Heart left ventricle (tissue), 16 donors: ENCODE measurements around the gene USP47. TPM values are rescaled to one million over a fixed set of nuclear protein-coding genes. Genes with fewer than 3 reads are reported as not detected.

Source experiments
- ATAC-seq, 4 donors: fragments of 200-7000 bp; cut with Tn5 transposase; one replicate each; pipeline ENCODE4 v1.9.1; 2020 to 2022; ENCODE audit warnings: moderate library complexity in 4 of 4, mild to moderate bottlenecking in 3 of 4, moderate number of reproducible peaks in 1 of 4
- DNase-seq, 5 donors: peaks; one replicate each; pipeline ENCODE4 v3.0.0-alpha.2; 2020
- H3K27ac ChIP-seq, 12 donors: fragments of 200-600 bp; sonication (generic) in 4 of 12; one replicate each; pipeline versions ENCODE4 v1.5.0 to v1.8.0; 2016 to 2022; ENCODE audit warnings: mild to moderate bottlenecking in 2 of 12
- H3K27me3 ChIP-seq, 9 donors: fragments of 200-600 bp; sonication (generic) in 2 of 9; one replicate each; pipeline versions ENCODE4 v1.5.1 to v1.8.0; 2016 to 2022; ENCODE audit warnings: mild to moderate bottlenecking in 3 of 9
- H3K36me3 ChIP-seq, 9 donors: fragments of 200-600 bp; sonication (generic) in 2 of 9; one replicate each; pipeline versions ENCODE4 v1.5.0 to v1.8.0; 2018 to 2022; ENCODE audit warnings: mild to moderate bottlenecking in 2 of 9
- H3K4me1 ChIP-seq, 12 donors: fragments of 200-600 bp; sonication (generic) in 4 of 12; one replicate each; pipeline versions ENCODE4 v1.5.0 to v1.8.0; 2016 to 2022; ENCODE audit warnings: mild to moderate bottlenecking in 3 of 12
- H3K4me3 ChIP-seq, 12 donors: fragments of 200-600 bp; sonication (generic) in 4 of 12; one replicate each; pipeline versions ENCODE4 v1.5.0 to v1.8.0; 2017 to 2022; ENCODE audit warnings: mild to moderate bottlenecking in 9 of 12, moderate library complexity in 4 of 12
- H3K9me3 ChIP-seq, 12 donors: fragments of 200-600 bp; sonication (generic) in 4 of 12; one replicate each; pipeline versions ENCODE4 v1.5.0 to v1.8.0; 2016 to 2022; ENCODE audit warnings: mild to moderate bottlenecking in 1 of 12
- CTCF ChIP-seq, 12 donors: fragments of 200-600 bp; sonication (generic) in 4 of 12; IDR thresholded peaks; one replicate each; pipeline versions ENCODE4 v1.5.0 to v1.8.0; 2018 to 2022; ENCODE audit warnings: antibody characterized with exemption in 12 of 12, mild to moderate bottlenecking in 5 of 12
- POLR2A ChIP-seq, 2 donors: fragments of 450-650 bp; IDR thresholded peaks; one replicate each; pipeline ENCODE4 v1.6.1; 2017; ENCODE audit warnings: antibody characterized with exemption in 2 of 2, mild to moderate bottlenecking in 2 of 2, moderate library complexity in 2 of 2
- WGBS, 4 donors: extraction: QIAGEN DNeasy Blood & Tissue Kit in 2 of 4; methylation state at CpG; one replicate each; pipeline versions ENCODE4 v1.1.5 to v1.1.7; 2013 to 2018; 5-methylcytosine and 5-hydroxymethylcytosine counted together
- intact Hi-C, 10 donors: fragments of 100-400 bp; cut with DNase I; formaldehyde crosslinking; loops; one replicate each; pipeline versions ENCODE4 v1.11.1 to v1.14.2; 2022
- polyA plus RNA-seq, 2 donors: library from polyadenylated mRNA; stranded (reverse); fragments of 200-250 nt; gene quantifications; one replicate each; pipeline ENCODE4 v1.2.3, GENCODE V29; 2013
- total RNA-seq, 9 donors: library from RNA; depleted of rRNA in 2 of 9; stranded (reverse); fragments of >200 nt in 2 of 9; fragmentation: NEBNext Ultra II Directional in 3 of 9; extraction: Animal tissue kit (Norgen Biotek cat#: 25700) in 3 of 9; gene quantifications; one replicate each; pipeline versions ENCODE4 v1.1.0 to v1.2.4, GENCODE V29; 2016 to 2023
- donor health status: ischemic (EF 13 %, LVEDD 7.1; RV severe dilation, severe dysfunction).
- donor health status: healthy with polysubstance abuse.
- donor health status: DM: no; HTN: yes; CAD: no.
- donor health status: DM: no; HTN: no; CAD: no.
- donor health status: ischemic (EF 25% LVEDD 6.9; RV normal size, moderate dysfunction).
- donor health status: ischemic (EF 25% LVEDD 5.7; RV mildly dilated, moderate dysfunction).
- donor health status: healthy.
- donor health status: DM: yes; HTN: yes; CAD: no.
- donor health status: ischemic (EF 35%, LVEDD 5.7; RV mildly dilated, moderate dysfunction).
- donor health status: nonischemic (EF 11% LVEDD 7.7; RV severe dilation, severe dysfunction).
- donor health status: DM: yes; HTN: yes; CAD: no.
- donor health status: PGD.
- donor health status: ischemic (EF 29% LVEDD 5.4; RV normal size, mild dysfunction).
- donor health status: nonischemic (EF 23%, LVEDD 6.1; RV moderate dilation, normal function).

The USP47 gene
- total and polyA plus RNA-seq, 11 donors = 26.2 to 89.6 (median 54.3) TPM

- ATAC-seq = no peak
- WGBS, 4 donors = 82 to 85% (median 84%) methylated on average over 9 to 10 of the region's 10 CpGs
- no peak overlapping the region for H3K4me3 ChIP-seq
- peaks cover 0 to 94% (median 44%) of the 10 kb centered on the region in 12 donors for H3K4me1 ChIP-seq
- no peak for DNase-seq
- TF ChIP-seq CTCF (IDR thresholded peaks at IDR 0.05) = no peak
- TF ChIP-seq POLR2A (IDR thresholded peaks at IDR 0.05) = no peak
- H3K36me3 ChIP-seq = peaks cover 0 to 21% (median 2%) of the 10 kb centered on the region in 9 donors
- intact Hi-C loops = loop anchor here in 2 of 10 donors (5.0 kb wide), 2 partner anchors 61 to 76 kb away; no protein-coding TSS in a partner anchor
- H3K27ac ChIP-seq = peak overlapping the region in 4 of 12 donors; percentile 17 to 76 (median 36)
- peaks cover 0 to 7% (median 0%) of the 10 kb centered on the region in 12 donors for H3K9me3 ChIP-seq
- no peaks in the 10 kb centered on the region for H3K27me3 ChIP-seq
Measured at GRCh38 chr11:11965656-11966353, 124.0 kb downstream of the USP47 start.

DNA sequence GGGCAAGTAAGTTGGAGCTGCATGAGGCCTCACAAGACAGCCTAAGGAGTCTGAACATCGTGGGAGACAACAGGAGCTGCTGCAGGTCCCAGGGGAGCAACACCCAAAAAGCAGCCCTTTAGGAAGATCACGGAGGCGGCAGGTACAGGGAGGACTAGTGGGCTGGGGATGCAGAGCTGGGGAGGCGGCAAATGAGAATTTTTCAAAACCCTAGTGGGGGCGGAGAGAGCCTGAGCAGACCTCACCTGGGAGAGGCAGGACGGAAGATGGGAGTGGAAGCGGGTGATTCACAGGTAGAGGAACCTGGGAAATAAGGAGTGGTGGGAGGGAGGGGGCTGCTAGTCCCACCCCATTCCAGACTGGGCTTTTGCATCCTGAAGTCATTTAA lies 124.6 kb downstream of the USP47 start:
- intact Hi-C loops = loop anchor here in 2 of 10 donors (5.0 kb wide), 2 partner anchors 61 to 76 kb away; no protein-coding TSS in a partner anchor
- no peak overlapping the region for H3K27ac ChIP-seq
- H3K9me3 ChIP-seq = peaks cover 0 to 7% (median 0%) of the 10 kb centered on the region in 12 donors
- TF ChIP-seq CTCF (IDR thresholded peaks at IDR 0.05) (no peak), POLR2A (IDR thresholded peaks at IDR 0.05) (no peak)
- no peak overlapping the region for H3K4me3 ChIP-seq
- peaks cover 0 to 21% (median 2%) of the 10 kb centered on the region in 9 donors for H3K36me3 ChIP-seq
- peaks cover 0 to 94% (median 44%) of the 10 kb centered on the region in 12 donors for H3K4me1 ChIP-seq
- 87 to 93% (median 91%) methylated on average over 7 of the region's 7 CpGs for WGBS, 4 donors
- H3K27me3 ChIP-seq = no peaks in the 10 kb centered on the region
- DNase-seq (no peak), ATAC-seq (no peak)

DNA sequence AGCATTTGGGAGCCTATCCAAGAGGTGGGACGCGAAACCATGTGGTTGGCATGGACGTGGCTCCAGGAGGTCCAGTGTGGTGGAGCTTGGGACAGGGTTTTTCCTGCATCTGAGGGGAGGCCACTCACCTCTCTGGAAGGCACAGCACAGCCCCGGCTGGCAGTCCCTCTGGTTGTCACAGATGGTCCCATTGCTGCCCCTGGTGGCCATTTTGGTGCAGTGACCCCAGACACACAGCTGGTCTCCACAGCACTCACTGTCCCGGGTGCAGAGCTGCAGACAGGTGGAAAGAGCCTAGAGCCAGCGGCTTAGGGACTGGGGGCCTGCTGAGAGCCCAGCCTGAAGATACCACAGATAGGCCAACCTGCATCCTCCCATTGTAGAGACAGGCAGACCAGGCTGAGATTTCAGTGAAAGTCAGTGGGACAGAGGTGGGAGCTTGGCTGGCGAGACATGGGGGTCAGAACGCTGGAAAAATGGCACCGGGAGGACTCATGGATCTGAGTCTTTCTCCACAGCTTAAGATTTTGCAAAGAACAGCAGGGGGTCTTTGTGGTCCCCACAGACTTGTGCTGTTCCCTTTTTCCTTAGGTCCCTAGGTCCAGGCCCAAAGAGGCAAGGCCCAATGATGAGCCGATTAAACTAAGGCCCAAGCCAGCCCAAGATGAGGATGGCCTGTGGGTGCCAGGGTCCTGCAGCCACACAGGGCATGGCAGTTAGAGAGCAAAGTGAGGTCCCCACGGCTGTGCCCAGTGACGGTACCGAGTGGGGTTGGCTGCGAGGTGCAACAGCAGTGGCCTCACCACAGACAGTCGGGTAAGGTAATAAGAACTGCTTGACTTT lies 125.3 kb downstream of the USP47 start:
- no peak overlapping the region for H3K4me3 ChIP-seq
- no peaks in the 10 kb centered on the region for H3K9me3 ChIP-seq
- H3K27me3 ChIP-seq = no peaks in the 10 kb centered on the region
- intact Hi-C loops = loop anchor here in 2 of 10 donors (5.0 kb wide), 2 partner anchors 60 to 75 kb away; no protein-coding TSS in a partner anchor
- peak overlapping the region in 1 of 12 donors; percentile 62 for H3K27ac ChIP-seq
- peaks cover 0 to 21% (median 2%) of the 10 kb centered on the region in 9 donors for H3K36me3 ChIP-seq
- peak; percentile 70 to 89 (median 87) for DNase-seq
- peaks cover 0 to 94% (median 42%) of the 10 kb centered on the region in 12 donors for H3K4me1 ChIP-seq
- 61 to 74% (median 69%) methylated on average over 12 to 15 of the region's 15 CpGs for WGBS, 4 donors
- TF ChIP-seq CTCF (IDR thresholded peaks at IDR 0.05) (peak; percentile 69 to 89 (median 78)), POLR2A (IDR thresholded peaks at IDR 0.05) (no peak)
- ATAC-seq = peak in 3 of 4 donors; percentile 63 to 73 (median 73)
